Activated CD8-positive, alpha-beta memory T cell treated with anti-CD3 and anti-CD28 coated beads, Interleukin-2, amount 50 U/mL, for 24 hours (primary cell): ENCODE measurements around the gene DSG1.
"Not testable (repeated sequence)": the region's sequence is repeated elsewhere in the genome, so short reads cannot be mapped to it uniquely, and the experiment has no call there.

Experiments
- DNase-seq: peaks from one replicate; pipeline ENCODE4 v3.0.0-alpha.2; 2020; ENCODE audit errors: extremely low read depth

DSG1 gene

DNA sequence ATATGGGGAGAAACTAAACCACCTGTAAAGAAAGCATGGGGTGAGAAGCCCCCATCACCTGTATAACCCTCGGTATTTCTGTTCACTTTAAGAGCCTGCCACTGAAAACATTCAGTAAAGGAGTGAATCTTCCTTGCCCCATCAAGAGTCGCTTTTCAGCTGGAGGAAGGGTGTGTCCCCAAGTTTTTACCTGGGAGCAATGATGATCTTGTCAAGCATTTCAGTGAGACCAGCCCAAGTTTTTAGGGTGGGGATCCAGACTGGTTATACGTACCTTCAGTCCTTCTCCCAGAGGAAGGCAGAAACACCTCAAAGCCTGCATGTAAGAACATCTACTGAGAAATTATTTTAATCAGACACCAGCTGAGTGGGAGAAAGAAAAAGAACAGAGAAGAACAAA, at the start of gene DSG1:
Gene DSG1, plus strand, starts transcription at position 301 of the 400 bp plus-strand sequence. CDS start 141 bp downstream, outside the sequence.
- DNase-seq, result no peak

DNA sequence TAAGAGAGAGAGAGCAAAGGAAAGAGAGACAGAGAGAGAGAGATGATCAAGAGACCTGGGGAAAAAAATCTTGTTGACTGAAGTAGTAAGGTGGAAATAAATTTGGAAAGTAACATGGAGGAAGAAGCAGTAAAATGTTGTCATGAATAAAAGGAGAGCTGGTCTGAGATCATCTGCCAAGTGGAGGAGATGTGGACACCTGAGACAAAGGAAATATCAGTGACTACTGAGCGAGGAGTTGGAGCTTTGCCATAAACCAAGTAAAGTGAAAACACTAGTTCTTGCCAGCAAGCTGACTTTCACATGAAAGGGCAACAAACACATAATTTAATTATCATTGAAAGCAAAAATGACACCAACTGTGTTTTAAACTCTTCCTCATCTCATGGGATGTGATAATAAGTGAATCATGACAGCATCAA, 49.0 kb upstream of the DSG1 start:
- DNase-seq, result no peak

DNA sequence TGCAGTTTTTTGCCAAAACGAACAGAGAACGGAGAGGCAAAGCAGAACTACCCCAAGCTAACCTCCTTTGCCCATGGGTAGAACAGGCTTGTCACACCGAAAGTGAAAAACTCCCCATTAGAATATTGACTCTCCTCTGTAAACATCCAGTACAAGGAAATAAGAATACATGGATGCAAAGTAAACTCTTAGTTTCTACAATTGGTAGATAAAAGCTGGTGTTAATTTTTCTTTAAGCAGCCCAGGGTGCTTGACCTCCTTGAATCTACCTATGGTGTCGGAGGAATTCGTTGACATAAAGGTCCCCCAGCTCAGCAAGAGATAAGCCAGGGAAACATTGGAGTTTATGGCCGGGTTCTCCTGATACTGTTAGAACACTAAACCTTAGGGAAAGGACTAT, 48.4 kb upstream of the DSG1 start:
- no peak for DNase-seq

DNA sequence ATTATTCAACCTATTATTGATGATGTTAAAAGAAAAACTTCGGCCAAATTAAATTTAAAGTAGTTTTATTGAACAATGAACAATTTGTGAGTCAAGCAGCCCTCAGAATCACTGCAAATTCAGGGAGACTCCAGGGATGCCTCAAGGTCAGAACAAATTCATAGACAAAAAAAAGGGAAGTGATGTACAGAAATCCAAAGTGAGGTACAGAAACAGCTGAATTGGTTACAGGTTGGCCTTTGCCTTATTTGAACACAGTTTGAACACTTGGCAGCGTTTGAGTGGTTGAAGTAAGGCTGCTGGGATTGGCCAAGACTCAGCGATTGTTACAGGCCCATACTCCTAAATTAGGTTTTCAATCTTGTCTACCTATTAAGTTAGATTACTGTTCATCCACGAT, 47.4 kb upstream of the DSG1 start:
- DNase-seq, result no peak

DNA sequence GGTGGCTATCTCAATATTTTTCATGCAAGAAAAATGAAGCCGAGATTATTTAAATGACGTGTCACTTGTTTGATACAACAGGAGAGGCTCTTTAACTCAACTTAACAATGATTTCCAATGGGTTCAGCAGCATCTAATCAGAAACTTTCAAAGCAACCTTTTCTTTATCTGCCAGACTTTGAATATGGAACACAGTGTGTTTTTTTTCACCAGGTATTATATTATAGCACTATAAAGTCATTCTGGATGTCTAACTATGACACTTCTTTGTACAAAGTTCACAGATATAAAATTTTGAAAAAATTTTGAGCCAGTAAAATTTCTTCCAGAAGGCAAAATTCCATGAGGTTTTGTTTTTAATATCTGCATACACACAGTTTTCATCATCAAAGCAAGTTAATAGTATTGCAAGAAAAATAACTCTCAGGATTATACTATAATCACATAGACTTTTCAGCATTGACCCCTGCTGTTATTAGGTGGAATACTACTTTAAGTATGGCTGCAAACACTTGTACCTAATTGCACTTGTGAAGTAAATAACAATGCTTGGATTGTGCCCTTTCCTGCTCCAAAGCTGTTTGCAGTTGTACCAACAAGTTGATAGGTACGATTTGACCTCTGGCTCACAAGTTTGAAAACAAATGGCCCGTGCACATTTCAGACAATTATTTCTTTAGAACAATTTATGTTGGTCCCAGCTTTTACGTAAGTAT, 44.0 kb upstream of the DSG1 start:
- DNase-seq, result no peak

DNA sequence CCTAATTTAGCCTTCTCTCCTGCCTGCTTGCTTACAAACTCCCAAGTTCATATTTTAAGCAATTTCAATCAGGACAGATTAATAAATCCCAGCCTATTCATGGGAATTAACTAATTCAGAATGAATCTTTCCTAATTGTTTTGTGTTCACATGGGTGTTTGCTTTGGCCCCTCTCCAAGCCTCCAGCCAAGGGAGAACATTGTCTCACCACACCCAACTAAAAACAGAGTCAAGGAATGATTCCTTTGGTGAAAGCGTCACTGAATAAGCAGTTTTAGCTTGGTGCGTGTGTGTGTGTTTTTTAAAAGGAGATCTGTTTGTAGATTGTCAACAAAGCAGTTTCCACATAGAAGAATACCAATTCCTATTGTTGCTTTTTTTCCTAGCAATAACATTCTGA, 43.0 kb upstream of the DSG1 start:
- DNase-seq, result no peak

DNA sequence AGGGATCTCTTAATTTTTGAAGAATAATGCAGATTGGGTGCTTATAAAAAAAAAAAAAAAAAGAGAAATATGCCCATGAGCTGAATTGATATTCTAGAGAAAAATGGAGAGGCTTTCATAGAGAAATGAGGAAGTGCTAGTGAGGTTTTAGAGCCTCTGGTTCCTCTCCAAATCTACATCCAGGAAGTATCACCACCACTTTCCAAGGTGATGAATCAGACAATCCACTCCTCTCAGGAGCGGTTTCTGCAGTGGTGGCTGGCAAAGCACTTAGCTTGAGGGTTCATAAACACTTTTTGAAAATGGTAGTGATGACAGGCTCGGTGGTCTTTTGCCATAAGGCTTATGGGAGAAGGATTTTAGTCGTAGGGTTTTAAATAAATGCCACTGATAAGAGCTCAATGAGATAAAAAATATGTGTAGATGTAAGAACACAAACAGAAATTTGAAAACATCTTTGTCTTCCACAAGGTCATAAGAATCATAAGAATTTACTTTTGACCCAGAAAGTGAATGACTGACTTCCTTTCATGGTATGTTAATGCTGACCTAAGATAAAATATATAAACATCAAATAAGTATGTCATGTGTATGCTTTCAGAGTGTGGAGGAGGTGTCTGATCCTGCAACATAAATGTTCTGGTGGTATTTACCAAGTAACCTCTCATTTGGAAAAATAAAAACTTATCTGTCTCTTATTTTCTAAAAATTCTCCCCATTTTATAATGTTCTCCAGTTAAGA, 42.1 kb upstream of the DSG1 start:
- no peak for DNase-seq

DNA sequence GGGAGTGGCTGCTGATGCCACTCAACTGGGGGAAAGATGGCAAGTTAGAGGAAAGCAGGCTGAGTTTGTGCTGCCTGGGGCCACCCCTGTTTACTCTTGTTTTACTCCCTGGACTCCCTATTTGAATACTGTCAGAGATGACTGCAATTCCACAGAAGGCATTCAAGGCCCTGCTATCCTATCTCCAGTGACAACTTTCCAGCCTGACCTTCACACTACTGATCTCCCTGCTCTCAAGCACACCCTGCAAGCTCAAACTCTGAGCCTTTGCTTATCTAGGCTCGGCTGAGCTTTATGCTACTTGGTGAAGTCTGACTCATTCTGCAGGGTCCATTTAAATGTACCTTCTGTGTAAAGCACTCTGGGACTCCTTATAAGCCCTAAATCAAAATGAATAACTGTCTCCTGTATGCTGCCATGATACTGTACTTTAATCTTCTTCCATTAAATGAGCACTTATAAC, 39.3 kb upstream of the DSG1 start:
- no peak for DNase-seq

DNA sequence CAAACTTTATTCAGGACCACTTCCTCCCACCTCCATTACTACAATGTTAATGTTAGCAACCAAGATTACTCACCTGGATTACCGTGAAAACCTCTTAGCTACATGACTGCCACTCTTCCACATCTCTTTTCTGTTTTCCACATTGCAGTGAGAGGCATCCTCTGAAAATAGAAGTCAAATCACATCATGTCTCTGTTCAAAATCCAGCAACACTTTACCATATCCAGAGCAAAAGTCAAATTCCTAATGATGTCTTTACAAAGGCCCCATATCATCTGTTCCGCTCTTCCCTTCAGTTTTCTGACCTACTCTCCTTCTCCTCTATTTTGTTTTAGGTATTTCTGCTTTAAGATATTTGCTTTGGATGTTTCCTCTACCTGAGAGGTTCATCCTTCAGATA, 37.5 kb upstream of the DSG1 start:
- DNase-seq, result no peak

DNA sequence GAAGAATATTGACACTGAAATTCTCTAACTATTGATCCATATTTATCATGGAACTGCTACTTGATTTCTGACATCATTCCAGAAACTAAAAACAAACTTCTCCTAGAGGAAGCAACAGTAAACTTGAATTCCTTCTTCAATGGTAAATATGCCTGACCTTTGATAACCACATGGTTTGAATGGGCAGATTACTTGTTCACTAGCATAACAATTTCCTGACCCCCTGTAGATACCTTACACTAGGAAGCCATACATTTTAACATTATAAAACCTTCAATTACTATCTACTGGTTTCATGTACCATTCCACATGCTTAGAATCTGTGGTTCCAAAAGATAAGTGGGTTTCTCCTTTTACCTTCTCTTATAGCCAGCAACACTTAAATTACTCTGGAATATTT, 36.5 kb upstream of the DSG1 start:
- DNase-seq, result no peak

DNA sequence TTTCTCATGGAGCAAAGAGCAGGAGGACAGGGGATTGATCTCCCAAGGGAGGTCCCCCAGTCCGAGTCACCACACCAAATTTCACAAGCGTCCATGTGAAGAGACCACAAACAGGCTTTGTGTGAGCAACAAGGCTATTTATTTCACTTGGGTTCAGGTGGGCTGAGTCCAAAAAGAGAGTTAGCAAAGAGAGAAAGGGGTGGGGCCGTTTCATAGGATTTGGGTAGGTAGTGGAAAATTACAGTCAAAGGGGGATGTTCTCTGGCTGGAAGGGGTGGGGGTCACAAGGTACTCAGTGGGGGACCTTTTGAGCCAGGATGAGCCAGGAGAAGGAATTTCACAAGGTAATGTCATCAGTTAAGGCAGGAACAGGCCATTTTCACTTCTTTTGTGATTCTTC, 28.5 kb upstream of the DSG1 start:
- not testable (repeated sequence) for DNase-seq

DNA sequence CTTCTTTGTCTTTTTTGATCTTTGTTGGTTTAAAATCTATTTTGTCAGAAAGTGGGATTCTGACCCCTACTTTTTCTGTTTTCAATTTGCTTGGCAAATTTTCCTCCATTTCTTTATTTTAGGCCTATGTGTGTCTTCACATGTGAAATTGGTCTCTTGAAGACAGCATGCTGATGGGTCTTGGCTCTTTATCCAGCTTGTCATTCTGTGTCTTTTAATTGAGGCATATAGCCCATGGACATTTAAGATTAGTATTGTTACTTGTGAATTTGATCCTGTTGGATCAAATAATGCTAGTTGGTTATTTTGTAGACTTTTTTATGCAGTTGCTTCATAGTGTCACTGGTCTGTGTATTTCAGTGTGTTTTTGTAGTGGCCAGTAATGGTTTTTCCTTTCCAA, 26.3 kb upstream of the DSG1 start:
- DNase-seq, result no peak

DNA sequence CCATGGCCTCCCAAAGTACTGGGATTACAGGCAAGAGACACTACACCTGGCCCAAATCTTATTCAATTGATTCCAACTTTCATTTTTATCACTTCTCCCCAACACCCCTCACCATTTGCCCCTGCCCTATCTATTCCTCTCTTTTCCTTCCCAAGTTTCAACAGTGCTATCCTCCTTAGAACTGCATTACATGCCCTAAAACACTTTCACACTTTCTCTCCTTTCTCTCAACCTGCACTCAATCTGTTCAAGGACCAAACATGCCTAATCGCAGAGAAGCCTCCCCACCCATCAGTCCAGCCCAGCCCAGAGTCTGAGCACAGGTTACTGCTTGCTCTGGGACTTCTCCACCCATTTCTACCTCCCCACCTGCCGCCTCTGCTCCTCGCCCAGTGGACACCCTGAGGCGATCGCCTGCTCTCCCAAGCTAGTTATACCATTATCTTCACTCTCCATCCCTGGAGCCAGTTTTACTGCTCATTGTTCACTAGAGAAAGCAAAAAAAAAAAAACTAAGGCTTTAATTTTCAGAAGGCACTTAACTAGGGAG, 23.7 kb upstream of the DSG1 start:
- no peak for DNase-seq

DNA sequence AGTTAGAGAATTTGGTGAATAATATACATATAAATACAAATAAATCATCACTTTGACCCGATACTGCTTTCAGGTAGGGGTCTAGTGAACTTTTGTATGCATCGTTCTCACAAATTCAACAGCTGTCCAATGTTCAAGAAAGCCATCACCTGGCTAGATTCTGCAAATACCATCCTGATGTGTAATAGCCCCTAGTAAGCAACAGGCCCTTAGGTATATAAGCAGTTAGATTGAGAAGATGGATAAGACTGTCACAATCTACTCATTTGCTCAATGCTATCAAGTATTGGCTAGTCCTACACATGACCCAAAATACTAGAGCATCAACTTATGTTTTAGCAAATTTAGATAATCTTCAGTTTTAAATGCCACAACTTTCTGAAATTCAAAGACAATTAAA, 20.7 kb upstream of the DSG1 start:
- DNase-seq, result no peak

DNA sequence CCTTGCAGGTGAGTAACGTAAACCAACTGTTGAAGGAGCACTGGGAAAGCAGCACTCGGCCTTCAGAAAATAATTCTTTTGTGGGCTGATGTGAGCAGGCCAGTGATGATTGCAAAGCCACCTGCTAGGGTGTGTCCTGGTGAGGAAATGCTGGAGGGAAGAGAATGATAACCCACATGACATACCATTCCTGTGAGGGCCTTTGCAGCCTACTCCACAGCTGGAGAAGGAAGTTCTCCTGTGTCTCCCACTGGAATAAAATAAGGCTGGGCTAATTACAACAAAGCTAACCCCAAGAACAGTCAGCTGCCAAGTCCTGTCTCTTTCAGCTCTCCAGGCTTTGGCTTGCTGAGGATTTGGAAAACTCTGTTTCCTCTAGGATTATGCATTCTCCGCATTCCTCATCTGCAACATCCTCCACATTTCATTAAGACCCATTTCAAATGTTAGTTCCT, 16.7 kb upstream of the DSG1 start:
- DNase-seq, result no peak

DNA sequence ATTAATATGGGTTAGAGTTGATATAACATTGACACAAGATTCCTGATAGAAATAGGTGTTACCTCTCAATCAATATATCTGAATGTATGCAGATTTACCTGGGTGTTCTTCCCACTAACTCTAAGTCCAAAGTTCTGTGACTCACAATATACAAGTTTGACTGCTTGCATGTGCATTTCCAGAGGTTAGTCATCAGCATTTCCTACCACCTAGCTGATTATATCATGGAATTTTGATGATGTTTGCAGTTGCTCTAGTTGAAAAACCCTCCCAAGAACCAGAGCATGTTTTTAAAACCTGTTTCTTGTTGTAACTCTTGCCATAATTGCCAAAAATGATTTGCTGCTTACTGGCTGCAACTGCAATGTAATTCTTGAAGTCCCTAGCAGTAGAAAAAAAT, 15.0 kb upstream of the DSG1 start:
- DNase-seq, result no peak

DNA sequence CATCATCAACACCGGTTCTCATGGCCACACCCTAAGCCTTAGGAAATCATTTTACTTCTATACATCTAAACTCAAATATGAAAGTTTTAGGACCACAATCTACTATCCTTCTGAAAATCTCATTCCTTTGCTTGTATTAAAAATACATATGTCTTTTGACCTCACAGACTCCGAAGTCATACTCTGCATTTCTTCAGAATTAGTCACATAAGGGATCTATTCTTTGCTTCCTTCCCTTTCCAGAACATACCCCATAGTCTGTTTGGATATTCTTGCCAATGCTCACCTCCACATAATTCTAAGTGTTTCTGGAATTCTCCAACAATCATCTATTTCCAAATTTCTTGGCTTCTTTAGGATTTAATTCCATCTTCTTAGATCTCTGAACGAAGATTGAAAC, 14.2 kb upstream of the DSG1 start:
- DNase-seq, result no peak

DNA sequence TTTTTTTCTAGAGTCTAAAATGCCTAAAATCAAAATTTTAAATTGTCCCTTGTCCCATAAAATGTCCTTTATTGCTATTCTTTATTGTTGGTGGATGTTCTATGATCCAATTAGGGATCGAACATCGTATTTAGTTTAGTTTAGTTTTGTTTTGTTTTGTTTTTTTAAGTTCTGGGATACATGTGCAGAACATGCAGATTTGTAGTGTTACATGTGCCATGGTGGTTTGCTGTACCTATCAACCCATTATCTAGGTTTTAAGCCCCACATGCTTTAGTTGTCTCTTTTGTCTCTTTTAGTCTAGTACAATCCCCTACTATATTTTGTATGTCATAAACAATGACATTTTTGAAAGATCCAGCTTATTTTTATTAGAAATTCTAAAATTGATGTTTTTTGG, 8.8 kb upstream of the DSG1 start:
- no peak for DNase-seq

DNA sequence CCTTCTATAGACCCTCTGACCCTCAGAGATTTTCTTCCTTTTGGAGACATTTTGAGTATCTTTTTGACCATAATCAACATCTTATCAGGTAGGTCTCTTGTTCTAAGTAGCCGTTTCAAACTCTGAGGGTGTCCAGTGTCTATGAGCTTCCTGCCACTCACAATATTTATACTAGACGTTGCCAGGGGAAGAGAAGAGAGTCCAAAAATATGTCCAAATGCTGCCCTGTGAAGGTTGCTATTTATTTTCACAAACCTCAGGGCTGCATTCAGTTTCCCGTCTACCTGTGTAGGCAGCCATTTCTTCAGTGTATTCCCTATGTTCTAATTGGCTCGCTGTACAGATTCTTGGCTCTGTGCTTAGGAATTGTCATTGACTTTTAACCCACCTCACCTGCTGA, 986 bp upstream of the DSG1 start:
- DNase-seq, result no peak

DNA sequence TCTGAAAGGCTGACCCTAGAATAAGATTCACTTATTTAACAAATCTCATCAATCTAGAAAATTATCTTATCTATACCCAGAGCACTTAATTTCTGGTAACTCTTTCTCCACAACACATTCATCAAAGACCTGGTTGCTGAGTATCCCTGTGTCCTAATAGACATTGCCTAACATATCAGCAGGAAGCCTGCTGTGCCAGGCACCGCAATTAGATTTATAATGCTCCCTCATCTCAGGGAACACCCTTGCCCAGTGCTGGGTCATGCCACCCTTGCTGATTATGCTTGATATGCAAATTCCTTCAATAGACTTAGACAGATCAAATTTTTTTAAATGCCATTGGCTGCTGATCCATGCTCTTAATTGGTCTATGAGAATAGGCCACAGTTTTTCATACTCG, 3.8 kb downstream of the DSG1 start:
- no peak for DNase-seq

DNA sequence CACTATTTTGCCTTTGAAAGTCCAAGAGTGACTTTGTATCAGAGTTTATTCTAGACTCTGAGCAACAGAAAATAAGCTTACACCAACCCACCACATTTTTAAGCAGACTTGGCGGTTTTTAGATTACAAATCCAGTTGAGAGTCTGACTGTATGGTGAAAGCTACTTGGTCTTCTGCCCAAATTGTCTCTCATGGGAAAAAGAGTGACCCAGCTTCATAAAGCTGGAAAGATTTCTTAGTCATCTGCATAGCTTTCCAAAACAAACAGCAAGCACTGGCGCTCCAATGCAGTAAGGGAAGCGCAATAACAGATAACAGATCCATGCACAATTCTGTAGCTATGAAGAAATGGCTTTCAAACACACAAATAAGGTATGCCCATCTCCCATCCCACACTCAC, 7.1 kb downstream of the DSG1 start:
- DNase-seq, result no peak

DNA sequence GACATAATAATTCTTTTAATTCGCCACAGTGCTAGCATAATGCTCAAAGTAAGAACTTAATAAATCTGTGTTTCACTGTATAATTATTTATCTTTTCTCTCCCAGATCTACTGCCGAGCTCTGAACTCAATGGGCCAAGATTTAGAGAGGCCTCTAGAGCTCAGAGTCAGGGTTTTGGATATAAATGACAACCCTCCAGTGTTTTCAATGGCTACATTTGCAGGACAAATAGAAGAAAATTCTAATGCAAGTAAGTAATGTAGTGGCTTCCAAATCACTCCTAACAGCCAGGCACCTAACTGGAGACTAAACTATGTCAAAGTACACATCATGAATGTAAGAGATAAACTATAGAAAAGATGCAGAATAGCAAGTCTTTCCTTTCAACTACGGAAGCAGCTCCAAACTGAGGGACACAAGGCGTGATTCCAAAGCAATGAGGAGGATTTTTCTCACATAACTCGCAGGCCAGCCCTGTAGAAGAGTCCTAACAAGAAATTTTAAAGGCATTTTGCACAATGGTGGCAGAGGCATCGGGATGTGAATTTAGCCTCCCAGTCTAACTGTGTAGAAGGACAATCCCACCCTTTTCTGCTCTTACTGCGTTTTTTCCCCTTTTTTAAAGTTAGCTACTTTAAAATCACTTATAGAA, 12.0 kb downstream of the DSG1 start:
- DNase-seq, result no peak

DNA sequence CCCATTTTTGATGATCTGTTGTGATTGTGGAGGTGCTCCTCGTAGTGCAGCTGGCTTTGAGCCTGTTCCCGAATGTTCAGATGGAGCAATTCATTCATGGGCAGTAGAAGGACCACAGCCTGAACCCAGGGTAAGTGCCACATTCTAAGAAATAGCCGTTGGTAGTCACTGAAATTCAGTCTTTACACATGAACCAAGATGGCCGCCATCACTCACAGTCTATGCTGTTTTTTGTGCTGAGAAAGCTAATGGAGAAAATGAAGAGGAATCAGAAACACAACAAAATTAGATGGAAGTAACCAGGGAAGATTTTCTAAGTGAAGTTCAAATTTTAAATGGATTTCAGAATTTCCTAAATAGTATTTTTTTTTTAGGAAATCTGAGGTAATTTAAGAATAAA, 25.5 kb downstream of the DSG1 start:
- no peak for DNase-seq
